BJ (cell line): ENCODE data around the gene LINGO1. TPM values are rescaled to one million over a fixed set of nuclear protein-coding genes. Genes with fewer than 3 reads are reported as not detected.

Source experiments
- CTCF ChIA-PET: fragments of 350-600 bp; formaldehyde crosslinking; extraction: SDS; loops from one replicate; lab custom pipeline; 2021; ENCODE audit warnings: antibody characterized with exemption, inconsistent platforms; lab: Yijun Ruan, JAX
- POLR2A ChIA-PET: fragments of 300-600 bp; sonication (Branson Sonifier 250); formaldehyde crosslinking; extraction: SDS; loops from one replicate; lab custom pipeline; 2021; ENCODE audit warnings: antibody characterized with exemption; lab: Charles Lee
- DNase-seq: peaks from one replicate; pipeline ENCODE4 v3.0.0-alpha.2; 2011; ENCODE audit warnings: low read depth
- H3K27me3 ChIP-seq: 2 replicates; pipeline ENCODE4 v1.6.0; 2011; ENCODE audit warnings: low read length; ENCODE audit not compliant: control insufficient read depth, insufficient read depth
- H3K36me3 ChIP-seq: 2 replicates; pipeline ENCODE4 v1.5.1; 2011; ENCODE audit warnings: low read length; ENCODE audit not compliant: control insufficient read depth, insufficient read depth
- H3K4me3 ChIP-seq: 2 replicates; pipeline ENCODE4 v1.5.1; 2011; ENCODE audit warnings: low read depth, mild to moderate bottlenecking, control low read depth, low read length
- polyA plus RNA-seq: library from polyadenylated mRNA; depleted of rRNA; stranded (reverse); fragments of >200 nt; gene quantifications from 2 replicates; pipeline ENCODE4 v1.2.3, GENCODE V29; 2011
- TF ChIP-seq, protein P1 (sequence below): IDR thresholded peaks from 2 replicates; pipeline ENCODE4 v1.5.1; 2011; ENCODE audit warnings: low read depth, mild to moderate bottlenecking, control low read depth, inconsistent platforms, low read length, moderate library complexity; ENCODE audit not compliant: insufficient read depth

LINGO1 gene
- polyA plus RNA-seq, 1 experiment, result not detected

DNA sequence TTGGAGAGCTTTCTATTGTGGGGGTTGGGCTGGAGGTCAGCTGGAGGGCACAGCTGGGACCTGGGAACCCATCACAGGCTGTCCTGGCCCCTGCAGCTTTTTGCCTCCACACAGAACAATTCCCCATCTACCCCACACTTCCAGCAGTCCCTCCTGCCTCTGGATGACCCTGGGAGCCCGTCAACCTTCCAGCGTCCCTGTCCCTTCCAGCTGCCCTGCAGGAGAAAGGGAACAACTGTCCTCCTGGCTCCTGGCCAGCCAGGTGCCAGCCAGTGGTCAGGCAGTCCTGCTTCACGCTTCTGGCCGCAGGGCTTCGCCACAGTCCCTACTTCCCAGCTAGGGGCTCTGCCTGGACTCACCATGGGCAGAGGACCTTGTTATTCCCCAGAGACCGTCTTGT, 27.2 kb downstream of the LINGO1 start:
- Histone ChIP-seq H3K4me3 (no peak overlapping the region), H3K27me3 (peaks cover 5% of the 10 kb centered on the region; the same call in 1 of the 2 replicates), H3K36me3 (no peaks in the 10 kb centered on the region)
- no peak for DNase-seq
- POLR2A ChIA-PET, result no interaction called here
- TF ChIP-seq, protein P1, sequence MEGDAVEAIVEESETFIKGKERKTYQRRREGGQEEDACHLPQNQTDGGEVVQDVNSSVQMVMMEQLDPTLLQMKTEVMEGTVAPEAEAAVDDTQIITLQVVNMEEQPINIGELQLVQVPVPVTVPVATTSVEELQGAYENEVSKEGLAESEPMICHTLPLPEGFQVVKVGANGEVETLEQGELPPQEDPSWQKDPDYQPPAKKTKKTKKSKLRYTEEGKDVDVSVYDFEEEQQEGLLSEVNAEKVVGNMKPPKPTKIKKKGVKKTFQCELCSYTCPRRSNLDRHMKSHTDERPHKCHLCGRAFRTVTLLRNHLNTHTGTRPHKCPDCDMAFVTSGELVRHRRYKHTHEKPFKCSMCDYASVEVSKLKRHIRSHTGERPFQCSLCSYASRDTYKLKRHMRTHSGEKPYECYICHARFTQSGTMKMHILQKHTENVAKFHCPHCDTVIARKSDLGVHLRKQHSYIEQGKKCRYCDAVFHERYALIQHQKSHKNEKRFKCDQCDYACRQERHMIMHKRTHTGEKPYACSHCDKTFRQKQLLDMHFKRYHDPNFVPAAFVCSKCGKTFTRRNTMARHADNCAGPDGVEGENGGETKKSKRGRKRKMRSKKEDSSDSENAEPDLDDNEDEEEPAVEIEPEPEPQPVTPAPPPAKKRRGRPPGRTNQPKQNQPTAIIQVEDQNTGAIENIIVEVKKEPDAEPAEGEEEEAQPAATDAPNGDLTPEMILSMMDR, result no peak
- CTCF ChIA-PET, result interaction anchor here (0.9 to 1.1 kb wide), 2 partner anchors 18 to 215 kb away, joined by 3 read pairs; no protein-coding TSS in a partner anchor

DNA sequence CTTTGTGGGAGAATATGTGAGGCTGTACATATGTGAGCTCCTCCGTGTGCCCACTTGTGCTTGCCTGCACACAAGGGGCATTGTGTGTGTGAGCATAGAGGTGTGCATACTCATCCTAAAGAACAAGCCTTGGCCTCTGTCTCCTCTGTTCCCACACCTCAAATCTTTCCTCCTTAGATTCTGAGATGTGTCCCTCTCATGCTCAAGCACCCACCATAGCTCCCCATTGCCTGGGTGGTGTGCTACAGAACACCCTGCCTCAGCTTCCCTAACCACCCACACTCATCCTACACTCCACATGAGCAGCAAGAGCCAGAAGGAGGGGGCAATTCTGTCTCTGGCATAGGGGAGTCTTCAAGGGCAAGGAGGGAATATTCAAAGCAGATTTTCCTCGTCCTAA, 27.7 kb downstream of the LINGO1 start:
- H3K36me3 ChIP-seq, result no peaks in the 10 kb centered on the region
- H3K4me3 ChIP-seq, result no peak overlapping the region
- no peak for DNase-seq
- H3K27me3 ChIP-seq, result 0 out of 2 replicates have a peak, but pooled peaks cover 3% of the 10 kb centered on the region
- POLR2A ChIA-PET, result no interaction called here
- CTCF ChIA-PET, result interaction anchor here (0.9 to 1.1 kb wide), 3 partner anchors 18 to 422 kb away, joined by 3 read pairs; no protein-coding TSS in a partner anchor
- TF ChIP-seq, protein P1, result no peak

DNA sequence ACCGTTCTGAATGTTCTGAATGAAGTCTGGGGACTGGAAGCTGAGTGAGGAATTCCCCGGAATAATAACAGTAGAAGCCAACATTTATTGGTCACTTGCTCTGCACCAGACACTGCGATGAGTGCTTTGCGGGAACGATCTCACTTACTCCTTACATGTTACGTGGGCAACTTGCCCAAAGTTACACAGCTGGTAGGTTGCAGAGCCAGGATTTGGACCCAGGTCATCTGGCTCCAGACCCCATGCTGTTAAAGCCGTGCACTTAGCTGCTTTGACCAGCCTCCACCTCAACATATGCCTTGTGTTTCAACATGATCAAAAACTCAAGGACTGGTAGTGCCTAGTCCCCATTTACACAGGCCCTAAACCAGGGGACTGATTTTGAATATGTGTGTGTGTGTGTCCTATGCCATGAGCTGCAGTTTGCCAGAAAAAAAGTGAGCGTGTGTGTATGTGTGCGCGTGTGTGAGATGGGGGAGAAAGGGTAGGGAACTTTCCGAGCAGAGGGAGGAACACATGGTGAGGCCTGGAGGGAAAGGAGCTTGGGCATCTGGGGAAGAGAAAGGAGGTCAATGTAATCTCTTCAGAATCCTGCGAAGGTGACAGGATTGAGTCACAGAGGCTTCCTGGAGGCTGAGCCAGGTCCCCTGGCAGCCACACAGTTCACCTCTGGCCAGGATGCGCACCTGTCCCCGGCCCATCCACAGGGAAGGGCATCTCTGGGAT, 28.9 kb downstream of the LINGO1 start:
- 0 out of 2 replicates have a peak, but pooled peaks cover 3% of the 10 kb centered on the region for H3K27me3 ChIP-seq
- TF ChIP-seq, protein P1, result no peak
- H3K4me3 ChIP-seq, result no peak overlapping the region
- POLR2A ChIA-PET, result no interaction called here
- CTCF ChIA-PET, result interaction anchor here (1.0 to 1.7 kb wide), 5 partner anchors 14 to 421 kb away, joined by 3 to 5 read pairs (median 4); partner anchors contain the start of gene LINGO1
- DNase-seq, result no peak
- no peaks in the 10 kb centered on the region for H3K36me3 ChIP-seq

DNA sequence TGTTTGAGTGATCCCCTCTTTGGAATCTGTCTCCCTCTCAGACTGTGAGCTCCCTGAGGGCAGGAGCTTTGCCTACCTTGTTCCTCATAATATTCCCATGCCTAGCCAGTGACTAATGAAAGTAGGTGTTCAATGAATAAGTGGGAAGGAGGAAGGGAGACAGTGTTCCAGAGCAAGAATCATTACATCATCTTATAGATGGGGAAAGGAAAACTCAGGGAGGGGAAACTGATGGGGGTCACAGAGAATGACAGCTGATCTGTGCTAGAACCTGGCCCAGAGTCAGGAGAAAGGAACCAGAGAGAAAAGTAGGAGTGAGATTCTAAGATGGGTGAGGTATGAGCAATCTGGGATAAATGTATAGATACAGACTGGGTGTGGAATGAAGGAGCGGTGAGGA, 29.9 kb downstream of the LINGO1 start:
- Histone ChIP-seq H3K27me3 (0 out of 2 replicates have a peak, but pooled peaks cover 3% of the 10 kb centered on the region), H3K36me3 (no peaks in the 10 kb centered on the region), H3K4me3 (no peak overlapping the region)
- no peak for DNase-seq
- TF ChIP-seq, protein P1, result no peak
- POLR2A ChIA-PET, result no interaction called here
- CTCF ChIA-PET, result interaction anchor here (1.6 to 1.7 kb wide), 3 partner anchors 14 to 17 kb away, joined by 4 read pairs; no protein-coding TSS in a partner anchor

DNA sequence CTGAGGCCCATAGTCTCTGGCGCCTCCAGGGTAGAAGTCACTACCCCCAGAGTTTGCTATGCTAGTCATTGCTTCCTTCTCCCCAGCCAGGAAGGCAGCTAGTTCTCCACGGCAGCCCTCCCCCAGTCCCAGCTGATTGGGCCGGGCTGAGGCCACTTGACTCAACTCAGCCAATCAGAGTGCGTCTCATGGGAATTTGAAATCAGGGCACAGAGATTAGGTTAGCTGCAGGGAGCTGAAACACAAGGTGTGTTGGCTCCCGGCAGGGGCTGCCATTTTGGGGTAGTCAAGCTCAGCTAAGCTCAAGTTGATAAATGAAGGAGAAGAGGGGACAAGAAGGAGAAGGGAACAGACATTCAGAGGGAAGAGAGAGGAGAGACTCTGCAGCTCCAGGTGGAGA, 32.8 kb downstream of the LINGO1 start:
- ChIA-PET POLR2A (no interaction called here), CTCF (interaction anchor here (1.0 to 2.7 kb wide), 2 partner anchors 33 to 271 kb away, joined by 3 to 11 read pairs; partner anchors contain the start of gene LINGO1)
- Histone ChIP-seq H3K36me3 (no peaks in the 10 kb centered on the region), H3K4me3 (no peak overlapping the region), H3K27me3 (no peaks in the 10 kb centered on the region)
- no peak for DNase-seq
- TF ChIP-seq, protein P1, result no peak
